ENCODE data around the gene SMCO3.

The SMCO3 gene

GRCh38 chr12:14770496-14771461 is 43.2 kb downstream of the SMCO3 start:
- H3K79me1 ChIP-seq (ENCODE audit: low read length): peaks cover 29% of the 10 kb centered on the region
- peak; percentile 94 to 98 for DNase-seq
- peak overlapping the region; percentile 40 for H2AFZ ChIP-seq (ENCODE audit: insufficient read depth, low read length, poor library complexity)
- peak overlapping the region; percentile 23 for H4K8ac ChIP-seq (ENCODE audit: low read depth, low read length)
- peak overlapping the region; percentile 28 for H3K4ac ChIP-seq (ENCODE audit: low read depth, low read length)
- H4K91ac ChIP-seq (ENCODE audit: low read depth, low read length): peak overlapping the region; percentile 47
- peak overlapping the region; percentile 69 for H3K4me2 ChIP-seq (ENCODE audit: low read length)
- no CpG with 5 or more reads among the region's 56 CpGs for WGBS (ENCODE audit: extremely low coverage, insufficient coverage, insufficient read length)
- H2BK12ac ChIP-seq (ENCODE audit: low read length): no peak overlapping the region
- peak overlapping the region; percentile 44 for H3K18ac ChIP-seq (ENCODE audit: low read length)
- H2BK5ac ChIP-seq (ENCODE audit: low read depth, low read length, poor library complexity): peak overlapping the region; percentile 79
- H3K27ac ChIP-seq (ENCODE audit: low read depth, low read length): peak overlapping the region; percentile 86
- no peaks in the 10 kb centered on the region for H3K27me3 ChIP-seq (ENCODE audit: insufficient read depth, low read length)
- peak overlapping the region; percentile 96 for H3K9ac ChIP-seq (ENCODE audit: low read length)
- H3K4me1 ChIP-seq (ENCODE audit: control insufficient read depth in 1 of 2, insufficient read depth in 2 of 2, low read length in 2 of 2): no peaks in the 10 kb centered on the region
- H3K23ac ChIP-seq (ENCODE audit: low read length): no peak overlapping the region
- peaks cover 23% of the 10 kb centered on the region for H3K79me2 ChIP-seq (ENCODE audit: control insufficient read depth, insufficient read depth, low read length, poor library complexity)
- H3K4me3 ChIP-seq (ENCODE audit: low read depth, low read length): peak overlapping the region; percentile 95
- H3K14ac ChIP-seq (ENCODE audit: low read length): peak overlapping the region; percentile 75
- H3K36me3 ChIP-seq (ENCODE audit: control insufficient read depth in 1 of 2, insufficient read depth in 2 of 2, low read length in 2 of 2): no peaks in the 10 kb centered on the region
- peak overlapping the region; percentile 32 for H4K12ac ChIP-seq (ENCODE audit: low read depth, low read length)
- peak overlapping the region; percentile 35 for H2BK120ac ChIP-seq (ENCODE audit: insufficient read depth, low read length, poor library complexity)
- peaks cover 3% of the 10 kb centered on the region for H3K9me3 ChIP-seq (ENCODE audit: insufficient read depth, low read depth, low read length)
- peak overlapping the region; percentile 12 for H2AK5ac ChIP-seq (ENCODE audit: low read length)

GRCh38 chr12:14769969-14770495 is 44.0 kb downstream of the SMCO3 start:
- Histone ChIP-seq H3K4me2 (ENCODE audit: low read length) (peak overlapping the region; percentile 69), H3K4me3 (ENCODE audit: low read depth, low read length) (peak overlapping the region; percentile 95), H2AK5ac (ENCODE audit: low read length) (no peak overlapping the region), H3K9ac (ENCODE audit: low read length) (peak overlapping the region; percentile 96), H3K14ac (ENCODE audit: low read length) (peak overlapping the region; percentile 75), H3K27me3 (ENCODE audit: insufficient read depth, low read length) (no peaks in the 10 kb centered on the region), H4K8ac (ENCODE audit: low read depth, low read length) (peak overlapping the region; percentile 23), H3K36me3 (ENCODE audit: control insufficient read depth in 1 of 2, insufficient read depth in 2 of 2, low read length in 2 of 2) (no peaks in the 10 kb centered on the region), H2BK5ac (ENCODE audit: low read depth, low read length, poor library complexity) (peak overlapping the region; percentile 79), H3K27ac (ENCODE audit: low read depth, low read length) (peak overlapping the region; percentile 86), H4K91ac (ENCODE audit: low read depth, low read length) (peak overlapping the region; percentile 47), H2AFZ (ENCODE audit: insufficient read depth, low read length, poor library complexity) (peak overlapping the region; percentile 40), H3K4me1 (ENCODE audit: control insufficient read depth in 1 of 2, insufficient read depth in 2 of 2, low read length in 2 of 2) (no peaks in the 10 kb centered on the region), H3K79me2 (ENCODE audit: control insufficient read depth, insufficient read depth, low read length, poor library complexity) (peaks cover 21% of the 10 kb centered on the region), H3K79me1 (ENCODE audit: low read length) (peaks cover 26% of the 10 kb centered on the region), H3K18ac (ENCODE audit: low read length) (peak overlapping the region; percentile 44), H3K23ac (ENCODE audit: low read length) (no peak overlapping the region), H2BK120ac (ENCODE audit: insufficient read depth, low read length, poor library complexity) (no peak overlapping the region), H2BK12ac (ENCODE audit: low read length) (no peak overlapping the region), H3K9me3 (ENCODE audit: insufficient read depth, low read depth, low read length) (peaks cover 3% of the 10 kb centered on the region), H3K4ac (ENCODE audit: low read depth, low read length) (peak overlapping the region; percentile 28), H4K12ac (ENCODE audit: low read depth, low read length) (peak overlapping the region; percentile 32)
- DNase-seq: peak; percentile 92
- WGBS (ENCODE audit: extremely low coverage, insufficient coverage, insufficient read length): no CpG with 5 or more reads among the region's 38 CpGs

GRCh38 chr12:14769466-14769968 is 44.5 kb downstream of the SMCO3 start:
- DNase-seq: no peak
- Histone ChIP-seq H3K9ac (ENCODE audit: low read length) (peak overlapping the region; percentile 48), H3K36me3 (ENCODE audit: control insufficient read depth in 1 of 2, insufficient read depth in 2 of 2, low read length in 2 of 2) (no peaks in the 10 kb centered on the region), H3K4me1 (ENCODE audit: control insufficient read depth in 1 of 2, insufficient read depth in 2 of 2, low read length in 2 of 2) (no peaks in the 10 kb centered on the region), H3K27ac (ENCODE audit: low read depth, low read length) (peak overlapping the region; percentile 9), H3K79me2 (ENCODE audit: control insufficient read depth, insufficient read depth, low read length, poor library complexity) (peaks cover 16% of the 10 kb centered on the region), H3K14ac (ENCODE audit: low read length) (peak overlapping the region; percentile 43), H3K79me1 (ENCODE audit: low read length) (peaks cover 21% of the 10 kb centered on the region), H2AK5ac (ENCODE audit: low read length) (no peak overlapping the region), H3K4ac (ENCODE audit: low read depth, low read length) (peak overlapping the region; percentile 13), H4K12ac (ENCODE audit: low read depth, low read length) (peak overlapping the region; percentile 5), H2BK5ac (ENCODE audit: low read depth, low read length, poor library complexity) (no peak overlapping the region), H4K8ac (ENCODE audit: low read depth, low read length) (peak overlapping the region; percentile 33), H4K91ac (ENCODE audit: low read depth, low read length) (peak overlapping the region; percentile 7), H2BK12ac (ENCODE audit: low read length) (no peak overlapping the region), H3K18ac (ENCODE audit: low read length) (peak overlapping the region; percentile 44), H3K9me3 (ENCODE audit: insufficient read depth, low read depth, low read length) (peaks cover 3% of the 10 kb centered on the region), H3K23ac (ENCODE audit: low read length) (no peak overlapping the region), H3K4me3 (ENCODE audit: low read depth, low read length) (peak overlapping the region; percentile 95), H2BK120ac (ENCODE audit: insufficient read depth, low read length, poor library complexity) (no peak overlapping the region), H3K4me2 (ENCODE audit: low read length) (peak overlapping the region; percentile 69), H2AFZ (ENCODE audit: insufficient read depth, low read length, poor library complexity) (no peak overlapping the region), H3K27me3 (ENCODE audit: insufficient read depth, low read length) (no peaks in the 10 kb centered on the region)
- no CpG with 5 or more reads among the region's 26 CpGs for WGBS (ENCODE audit: extremely low coverage, insufficient coverage, insufficient read length)

- Histone ChIP-seq H3K36me3 (ENCODE audit: control insufficient read depth in 1 of 2, insufficient read depth in 2 of 2, low read length in 2 of 2) (no peaks in the 10 kb centered on the region), H3K18ac (ENCODE audit: low read length) (no peak overlapping the region), H4K12ac (ENCODE audit: low read depth, low read length) (peak overlapping the region; percentile 5), H2BK12ac (ENCODE audit: low read length) (no peak overlapping the region), H3K27me3 (ENCODE audit: insufficient read depth, low read length) (no peaks in the 10 kb centered on the region), H3K4ac (ENCODE audit: low read depth, low read length) (no peak overlapping the region), H3K4me2 (ENCODE audit: low read length) (peak overlapping the region; percentile 69), H3K4me1 (ENCODE audit: control insufficient read depth in 1 of 2, insufficient read depth in 2 of 2, low read length in 2 of 2) (no peaks in the 10 kb centered on the region), H3K79me2 (ENCODE audit: control insufficient read depth, insufficient read depth, low read length, poor library complexity) (peaks cover 13% of the 10 kb centered on the region), H4K8ac (ENCODE audit: low read depth, low read length) (no peak overlapping the region), H3K27ac (ENCODE audit: low read depth, low read length) (no peak overlapping the region), H2BK5ac (ENCODE audit: low read depth, low read length, poor library complexity) (no peak overlapping the region), H4K91ac (ENCODE audit: low read depth, low read length) (peak overlapping the region; percentile 7), H3K9me3 (ENCODE audit: insufficient read depth, low read depth, low read length) (peaks cover 3% of the 10 kb centered on the region), H2AK5ac (ENCODE audit: low read length) (no peak overlapping the region), H3K23ac (ENCODE audit: low read length) (no peak overlapping the region), H3K9ac (ENCODE audit: low read length) (no peak overlapping the region), H3K14ac (ENCODE audit: low read length) (peak overlapping the region; percentile 29), H3K4me3 (ENCODE audit: low read depth, low read length) (peak overlapping the region; percentile 95), H2BK120ac (ENCODE audit: insufficient read depth, low read length, poor library complexity) (no peak overlapping the region), H3K79me1 (ENCODE audit: low read length) (peaks cover 18% of the 10 kb centered on the region), H2AFZ (ENCODE audit: insufficient read depth, low read length, poor library complexity) (no peak overlapping the region)
- WGBS (ENCODE audit: extremely low coverage, insufficient coverage, insufficient read length): no CpG with 5 or more reads among the region's 16 CpGs
- peak; percentile 90 to 92 for DNase-seq
These were observed 45.1 kb downstream of the SMCO3 start for GRCh38 chr12:14768823-14769405.
